HEK293T (cell line): ENCODE results near the gene FUBP1.

Experiments
- CTCF ChIA-PET: fragments of 350-600 bp; formaldehyde crosslinking; extraction: SDS; loops from one replicate; lab custom pipeline; 2021; ENCODE audit warnings: antibody characterized with exemption, inconsistent platforms; lab: Yijun Ruan, JAX
- POLR2A ChIA-PET: fragments of 350-600 bp; formaldehyde crosslinking; extraction: SDS; loops from one replicate; lab custom pipeline; 2020; ENCODE audit warnings: antibody characterized with exemption, inconsistent platforms; lab: Yijun Ruan, JAX
- DNase-seq: peaks from one replicate; pipeline ENCODE4 v3.0.0; 2012; ENCODE audit warnings: mixed read lengths; ENCODE audit errors: extremely low spot score
- ARNT ChIP-seq: fragments of 450-650 bp; IDR thresholded peaks from 2 replicates; pipeline ENCODE4 v1.6.1; 2017; ENCODE audit warnings: mild to moderate bottlenecking
- BHLHE40 ChIP-seq: fragments of 450-650 bp; IDR thresholded peaks from 2 replicates; pipeline ENCODE4 v1.6.1; 2016; ENCODE audit warnings: mild to moderate bottlenecking, moderate library complexity, borderline replicate concordance
- CTBP1 ChIP-seq: fragments of 450-650 bp; IDR thresholded peaks from 2 replicates; pipeline ENCODE4 v1.6.1; 2016; ENCODE audit warnings: borderline replicate concordance
- ELF4 ChIP-seq: fragments of 450-650 bp; IDR thresholded peaks from 2 replicates; pipeline ENCODE4 v1.6.1; 2017; ENCODE audit warnings: antibody characterized with exemption
- FOXA1 ChIP-seq: fragments of 450-650 bp; IDR thresholded peaks from 2 replicates; pipeline ENCODE4 v1.6.1; 2016; ENCODE audit warnings: mild to moderate bottlenecking
- FOXK2 ChIP-seq: fragments of 450-650 bp; IDR thresholded peaks from 2 replicates; pipeline ENCODE4 v1.6.1; 2016; ENCODE audit warnings: mild to moderate bottlenecking
- FOXM1 ChIP-seq: fragments of 450-650 bp; IDR thresholded peaks from 2 replicates; pipeline ENCODE4 v1.6.1; 2017; ENCODE audit warnings: mild to moderate bottlenecking, borderline replicate concordance
- HDGF ChIP-seq: fragments of 450-650 bp; IDR thresholded peaks from 2 replicates; pipeline ENCODE4 v1.6.1; 2017; ENCODE audit warnings: antibody characterized with exemption, borderline replicate concordance
- L3MBTL2 ChIP-seq: fragments of 450-650 bp; conservative IDR thresholded peaks from 2 replicates; pipeline ENCODE4 v1.6.1; 2016; ENCODE audit warnings: mild to moderate bottlenecking
- LEF1 ChIP-seq: fragments of 450-650 bp; IDR thresholded peaks from 2 replicates; pipeline ENCODE4 v1.6.1; 2017; ENCODE audit warnings: mild to moderate bottlenecking, borderline replicate concordance
- NFRKB ChIP-seq: fragments of 450-650 bp; IDR thresholded peaks from 2 replicates; pipeline ENCODE4 v1.6.1; 2016; ENCODE audit warnings: mild to moderate bottlenecking, moderate library complexity
- SP1 ChIP-seq: fragments of 450-650 bp; IDR thresholded peaks from 2 replicates; pipeline ENCODE4 v1.6.1; 2017
- SUZ12 ChIP-seq: fragments of 450-650 bp; IDR thresholded peaks from 2 replicates; pipeline ENCODE4 v1.6.1; 2016; ENCODE audit warnings: mild to moderate bottlenecking
- TARDBP ChIP-seq: fragments of 450-650 bp; IDR thresholded peaks from 2 replicates; pipeline ENCODE4 v1.6.1; 2016
- ZNF384 ChIP-seq: fragments of 450-650 bp; IDR thresholded peaks from 2 replicates; pipeline ENCODE4 v1.6.1; 2016
- TF ChIP-seq, protein P1 (sequence below): fragments of 450-650 bp; IDR thresholded peaks from 2 replicates; pipeline ENCODE4 v1.6.1; 2016

FUBP1 gene

DNA sequence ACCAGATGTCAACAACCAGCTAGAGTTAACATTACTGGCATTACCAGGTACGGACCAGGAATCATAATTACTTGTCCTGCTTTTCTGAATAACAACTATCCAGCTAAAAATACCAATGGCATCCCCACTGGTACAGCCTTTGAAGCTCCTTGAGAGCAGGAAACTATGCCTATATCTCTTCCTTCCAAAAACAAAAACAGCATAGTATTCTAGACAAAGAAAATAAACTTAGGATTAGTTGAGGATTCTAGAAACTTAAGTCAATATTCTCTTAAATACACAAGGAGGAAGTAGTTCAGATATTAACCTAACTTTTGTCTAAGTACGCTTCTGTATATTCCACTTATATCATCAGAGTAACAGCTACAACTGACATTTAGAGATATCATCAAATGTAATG lies 3.0 kb downstream of the FUBP1 start:
- CTCF ChIA-PET = interaction anchor here (0.6 to 1.1 kb wide), 6 partner anchors 26 to 237 kb away, joined by 4 to 10 read pairs (median 6); no protein-coding TSS in a partner anchor
- POLR2A ChIA-PET = no interaction called here
- DNase-seq = no peak
- no peak for TF ChIP-seq SP1
- TF ChIP-seq FOXK2 = no peak
- TF ChIP-seq L3MBTL2 = no peak
- TF ChIP-seq CTBP1 = no peak
- no peak for TF ChIP-seq ZNF384
- no peak for TF ChIP-seq FOXA1
- no peak for TF ChIP-seq ELF4
- no peak for TF ChIP-seq FOXM1
- TF ChIP-seq, protein P1, sequence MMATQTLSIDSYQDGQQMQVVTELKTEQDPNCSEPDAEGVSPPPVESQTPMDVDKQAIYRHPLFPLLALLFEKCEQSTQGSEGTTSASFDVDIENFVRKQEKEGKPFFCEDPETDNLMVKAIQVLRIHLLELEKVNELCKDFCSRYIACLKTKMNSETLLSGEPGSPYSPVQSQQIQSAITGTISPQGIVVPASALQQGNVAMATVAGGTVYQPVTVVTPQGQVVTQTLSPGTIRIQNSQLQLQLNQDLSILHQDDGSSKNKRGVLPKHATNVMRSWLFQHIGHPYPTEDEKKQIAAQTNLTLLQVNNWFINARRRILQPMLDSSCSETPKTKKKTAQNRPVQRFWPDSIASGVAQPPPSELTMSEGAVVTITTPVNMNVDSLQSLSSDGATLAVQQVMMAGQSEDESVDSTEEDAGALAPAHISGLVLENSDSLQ = no peak
- TF ChIP-seq NFRKB = no peak
- no peak for TF ChIP-seq LEF1
- TF ChIP-seq HDGF = no peak
- TF ChIP-seq BHLHE40 = no peak
- TF ChIP-seq SUZ12 = no peak
- TF ChIP-seq ARNT = no peak
- no peak for TF ChIP-seq TARDBP

DNA sequence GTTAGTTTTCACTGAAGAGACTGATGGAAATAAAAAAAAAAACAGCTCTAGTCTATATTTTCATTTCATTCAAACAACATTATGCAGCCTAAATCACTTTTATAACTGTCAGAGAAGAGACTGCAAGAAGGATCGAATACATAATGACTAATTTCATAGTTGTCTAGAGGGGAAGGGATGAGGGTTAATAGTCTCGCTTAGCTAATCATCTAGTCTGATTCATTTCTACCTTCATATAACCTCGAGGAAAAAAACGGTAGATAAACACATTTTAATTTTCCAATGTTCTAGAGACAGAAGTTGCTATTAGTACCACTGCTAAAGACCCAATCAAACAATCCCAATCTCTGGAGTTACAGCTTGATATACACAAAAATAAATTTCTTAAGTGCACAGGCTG lies 3.5 kb downstream of the FUBP1 start:
- no peak for DNase-seq
- POLR2A ChIA-PET = no interaction called here

DNA sequence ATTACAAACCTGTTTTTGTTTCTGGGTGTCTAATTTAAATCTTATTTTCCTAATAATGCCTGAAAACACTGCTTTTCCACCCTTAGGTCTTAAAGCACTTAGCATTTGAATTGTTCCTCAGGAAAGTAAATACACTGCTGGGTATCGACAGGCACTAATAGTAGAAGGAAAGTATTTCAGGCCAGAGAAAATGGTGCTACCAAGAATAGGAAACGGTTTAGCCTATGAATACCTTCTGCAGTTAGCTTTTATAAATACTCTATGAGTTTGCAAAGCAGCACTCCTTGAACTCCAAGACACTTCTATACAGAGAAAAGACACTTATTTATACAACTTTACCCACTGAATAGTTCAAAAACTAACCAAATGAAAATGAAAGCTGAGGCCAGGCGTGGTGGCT lies 6.8 kb downstream of the FUBP1 start:
- POLR2A ChIA-PET = no interaction called here
- TF ChIP-seq, protein P1 = no peak
- TF ChIP-seq HDGF = no peak
- TF ChIP-seq FOXA1 = no peak
- no peak for TF ChIP-seq LEF1
- TF ChIP-seq L3MBTL2 = no peak
- TF ChIP-seq CTBP1 = no peak
- TF ChIP-seq TARDBP = no peak
- TF ChIP-seq SP1 = no peak
- TF ChIP-seq FOXK2 = no peak
- CTCF ChIA-PET = no interaction called here
- no peak for DNase-seq

More for the DNA sequence above, 3.5 kb downstream of the FUBP1 start:
- TF ChIP-seq FOXK2 (no peak), ARNT (no peak), TARDBP (no peak), BHLHE40 (no peak), L3MBTL2 (no peak), FOXA1 (no peak), FOXM1 (no peak), HDGF (no peak), LEF1 (no peak), SUZ12 (no peak), SP1 (no peak), NFRKB (no peak), ELF4 (no peak), CTBP1 (no peak), ZNF384 (no peak)
- TF ChIP-seq, protein P1 = no peak
- CTCF ChIA-PET = interaction anchor here (1.1 kb wide), 1 partner anchor 139 kb away, joined by 4 read pairs; no protein-coding TSS in a partner anchor

DNA sequence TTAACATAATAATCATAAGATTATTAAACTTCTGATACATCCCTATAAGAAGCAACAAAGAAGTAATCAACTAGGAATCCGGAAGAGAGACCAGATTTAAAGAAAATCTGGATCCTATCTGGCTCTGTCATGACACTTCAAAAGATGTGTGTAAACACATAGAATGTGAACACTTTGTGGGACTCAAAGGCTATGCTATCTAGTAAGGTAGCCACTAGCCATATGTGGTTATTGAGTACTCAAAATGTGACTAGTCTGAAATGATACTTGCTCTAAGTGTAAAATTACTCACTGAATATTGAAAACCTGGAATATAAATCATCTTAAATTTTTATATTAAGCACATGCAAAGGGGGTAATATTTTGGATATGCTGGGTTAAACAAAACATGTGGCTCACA lies 8.7 kb downstream of the FUBP1 start:
- TF ChIP-seq NFRKB = no peak
- TF ChIP-seq, protein P1 = no peak
- no peak for TF ChIP-seq FOXK2
- no peak for TF ChIP-seq L3MBTL2
- no peak for TF ChIP-seq ZNF384
- TF ChIP-seq ARNT = no peak
- TF ChIP-seq HDGF = no peak
- no peak for TF ChIP-seq SUZ12
- TF ChIP-seq FOXA1 = no peak
- TF ChIP-seq FOXM1 = no peak
- no peak for TF ChIP-seq CTBP1
- no peak for TF ChIP-seq LEF1
- TF ChIP-seq TARDBP = no peak
- no peak for TF ChIP-seq SP1
- TF ChIP-seq BHLHE40 = no peak
- no peak for DNase-seq
- CTCF ChIA-PET = interaction anchor here (0.8 kb wide), 1 partner anchor 696 kb away, joined by 3 read pairs; no protein-coding TSS in a partner anchor
- POLR2A ChIA-PET = no interaction called here

DNA sequence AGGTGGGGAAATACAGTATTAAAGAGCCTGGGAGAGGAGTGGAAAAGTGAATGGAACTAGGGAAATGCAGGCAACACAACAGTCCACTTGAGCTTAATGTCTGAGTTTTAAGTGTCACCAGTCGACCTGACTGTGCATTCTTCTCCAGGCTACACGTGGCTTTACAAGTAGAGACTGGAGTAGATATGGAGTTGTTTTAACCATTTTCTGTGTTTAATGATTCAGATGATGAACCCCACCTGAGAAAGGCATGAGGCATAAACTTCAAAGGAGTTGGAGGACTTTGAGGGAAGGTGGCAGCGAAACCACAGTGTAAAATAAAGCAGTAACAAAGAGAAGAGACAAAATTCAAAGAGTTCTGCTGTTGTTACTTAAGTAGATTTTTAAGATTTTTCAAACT lies 12.6 kb downstream of the FUBP1 start:
- TF ChIP-seq FOXA1 (no peak), L3MBTL2 (no peak), CTBP1 (no peak)
- ChIA-PET CTCF (interaction anchor here (0.7 kb wide), 1 partner anchor 148 kb away, joined by 3 read pairs; no protein-coding TSS in a partner anchor), POLR2A (no interaction called here)
- DNase-seq = no peak
